HEK293 (cell line): ENCODE results near the gene GPR107.

ENCODE experiments used
- CTCF ChIA-PET: fragments of 350-600 bp; formaldehyde crosslinking; extraction: SDS; loops from one replicate; lab custom pipeline; 2021; ENCODE audit warnings: antibody characterized with exemption; lab: Yijun Ruan, JAX
- POLR2A ChIA-PET: fragments of 300-600 bp; formaldehyde crosslinking; extraction: SDS; loops from one replicate; lab custom pipeline; 2020; ENCODE audit warnings: antibody characterized with exemption, inconsistent platforms; lab: Yijun Ruan, JAX
- H3K27ac ChIP-seq: fragments of 200-500 bp; sonication (Bioruptor generic); 2 replicates; pipeline ENCODE4 v1.5.1; 2014; ENCODE audit warnings: low read depth, low read length, control low read depth, inconsistent platforms; ENCODE audit errors: extremely low read depth
- H3K36me3 ChIP-seq, 2 experiments: fragments of 200-500 bp in 1 of 2; sonication (Bioruptor generic) in 1 of 2; 1 replicate in 1 of 2; 2 replicates in 1 of 2; pipeline ENCODE4 v1.5.1; 2014 to 2017; ENCODE audit warnings: inconsistent platforms in 2 of 2, low read length in 2 of 2; ENCODE audit not compliant: control insufficient read depth in 2 of 2, insufficient read depth in 1 of 2
- H3K4me1 ChIP-seq: fragments of 200-500 bp; sonication (Bioruptor generic); 2 replicates; pipeline ENCODE4 v1.5.1; 2014; ENCODE audit warnings: mild to moderate bottlenecking, low read length, inconsistent platforms; ENCODE audit not compliant: control insufficient read depth, insufficient read depth
- H3K4me3 ChIP-seq: 2 replicates; pipeline ENCODE4 v1.5.1; 2011; ENCODE audit warnings: low read depth, mild to moderate bottlenecking, control low read depth, low read length, moderate library complexity
- H3K9me3 ChIP-seq: fragments of 200-500 bp; sonication (Bioruptor generic); 2 replicates; pipeline ENCODE4 v1.5.1; 2014; ENCODE audit warnings: low read depth, low read length, inconsistent platforms; ENCODE audit not compliant: control insufficient read depth, insufficient read depth
- GLIS2 ChIP-seq: fragments of 450-650 bp; formaldehyde crosslinking; IDR thresholded peaks from 2 replicates; pipeline ENCODE4 v1.5.1; 2016; ENCODE audit warnings: missing biosample characterization, missing genetic modification characterization
- HOXD13 ChIP-seq: sonication (generic); formaldehyde crosslinking; IDR thresholded peaks from 2 replicates; pipeline ENCODE4 v1.8.0; 2022; ENCODE audit warnings: missing genetic modification reagents, borderline replicate concordance
- IKZF3 ChIP-seq: fragments of 450-650 bp; IDR thresholded peaks from 2 replicates; pipeline ENCODE4 v1.5.0; 2018; ENCODE audit warnings: missing biosample characterization, mild to moderate bottlenecking, missing genetic modification characterization, moderate library complexity
- PRDM1 ChIP-seq: fragments of 450-650 bp; formaldehyde crosslinking; IDR thresholded peaks from 2 replicates; pipeline ENCODE4; 2016; ENCODE audit warnings: missing biosample characterization, missing genetic modification characterization
- PRDM6 ChIP-seq: fragments of 450-650 bp; formaldehyde crosslinking; IDR thresholded peaks from 2 replicates; pipeline ENCODE4 v1.5.1; 2017; ENCODE audit warnings: missing biosample characterization, missing genetic modification characterization
- RBAK ChIP-seq: fragments of 450-650 bp; formaldehyde crosslinking; IDR thresholded peaks from 2 replicates; pipeline ENCODE4 v1.5.1; 2016; ENCODE audit warnings: missing biosample characterization, missing genetic modification characterization
- ZBTB49 ChIP-seq: fragments of 450-650 bp; formaldehyde crosslinking; IDR thresholded peaks from 2 replicates; pipeline ENCODE4 v1.5.1; 2016; ENCODE audit warnings: missing biosample characterization, missing genetic modification characterization, low read depth
- ZNF146 ChIP-seq: fragments of 450-650 bp; formaldehyde crosslinking; IDR thresholded peaks from 2 replicates; pipeline ENCODE4 v1.5.1; 2016; ENCODE audit warnings: missing biosample characterization, missing genetic modification characterization
- ZNF16 ChIP-seq: fragments of 450-650 bp; formaldehyde crosslinking; IDR thresholded peaks from 2 replicates; pipeline ENCODE4 v1.5.1; 2016; ENCODE audit warnings: low read depth, missing biosample characterization, missing genetic modification characterization
- ZNF223 ChIP-seq: fragments of 450-650 bp; formaldehyde crosslinking; IDR thresholded peaks from 2 replicates; pipeline ENCODE4 v1.5.1; 2016; ENCODE audit warnings: missing biosample characterization, missing genetic modification characterization
- ZNF239 ChIP-seq: fragments of 450-650 bp; formaldehyde crosslinking; IDR thresholded peaks from 2 replicates; pipeline ENCODE4 v1.5.1; 2016; ENCODE audit warnings: missing biosample characterization, missing genetic modification characterization
- ZNF324 ChIP-seq: fragments of 450-650 bp; formaldehyde crosslinking; IDR thresholded peaks from 2 replicates; pipeline ENCODE4 v1.5.1; 2016; ENCODE audit warnings: missing biosample characterization, missing genetic modification characterization
- ZNF391 ChIP-seq: fragments of 450-650 bp; formaldehyde crosslinking; IDR thresholded peaks from 2 replicates; pipeline ENCODE4 v1.5.1; 2016; ENCODE audit warnings: low read depth, missing biosample characterization, missing genetic modification characterization, borderline replicate concordance
- ZNF398 ChIP-seq: fragments of 450-650 bp; formaldehyde crosslinking; IDR thresholded peaks from 2 replicates; pipeline ENCODE4 v1.5.1; 2017; ENCODE audit warnings: missing biosample characterization, missing genetic modification characterization
- ZNF404 ChIP-seq: fragments of 450-650 bp; formaldehyde crosslinking; IDR thresholded peaks from 2 replicates; pipeline ENCODE4 v1.5.1; 2017; ENCODE audit warnings: missing biosample characterization, missing genetic modification characterization
- ZNF449 ChIP-seq: fragments of 450-650 bp; formaldehyde crosslinking; IDR thresholded peaks from 2 replicates; pipeline ENCODE4 v1.5.1; 2017; ENCODE audit warnings: missing biosample characterization, mild to moderate bottlenecking, missing genetic modification characterization, moderate library complexity
- ZNF549 ChIP-seq: fragments of 450-650 bp; IDR thresholded peaks from 2 replicates; pipeline ENCODE4 v1.5.1; 2018; ENCODE audit warnings: missing biosample characterization, missing genetic modification characterization, mild to moderate bottlenecking, inconsistent platforms, moderate library complexity
- ZNF585B ChIP-seq: fragments of 450-650 bp; formaldehyde crosslinking; IDR thresholded peaks from 2 replicates; pipeline ENCODE4 v1.5.1; 2016; ENCODE audit warnings: missing biosample characterization, missing genetic modification characterization
- ZNF596 ChIP-seq: fragments of 450-650 bp; IDR thresholded peaks from 2 replicates; pipeline ENCODE4 v1.5.0; 2018; ENCODE audit warnings: missing biosample characterization, mild to moderate bottlenecking, missing genetic modification characterization, moderate library complexity
- ZNF600 ChIP-seq: fragments of 450-650 bp; formaldehyde crosslinking; IDR thresholded peaks from 2 replicates; pipeline ENCODE4 v1.5.1; 2016; ENCODE audit warnings: missing biosample characterization, missing genetic modification characterization
- ZNF664 ChIP-seq: fragments of 450-650 bp; formaldehyde crosslinking; IDR thresholded peaks from 2 replicates; pipeline ENCODE4 v1.5.1; 2016; ENCODE audit warnings: missing biosample characterization, missing genetic modification characterization
- ZNF747 ChIP-seq: fragments of 450-650 bp; formaldehyde crosslinking; IDR thresholded peaks from 2 replicates; pipeline ENCODE4 v1.5.1; 2016; ENCODE audit warnings: missing biosample characterization, missing genetic modification characterization
- ZNF768 ChIP-seq: fragments of 450-650 bp; formaldehyde crosslinking; IDR thresholded peaks from 2 replicates; pipeline ENCODE4 v1.5.1; 2018; ENCODE audit warnings: missing biosample characterization, mild to moderate bottlenecking, missing genetic modification characterization
- ZSCAN4 ChIP-seq: fragments of 450-650 bp; formaldehyde crosslinking; IDR thresholded peaks from 2 replicates; pipeline ENCODE4 v1.5.1; 2017; ENCODE audit warnings: missing biosample characterization, missing genetic modification characterization

GPR107 gene

GRCh38 chr9:130177898-130178805 is 124.4 kb downstream of the GPR107 start (continued):
- no peak for TF ChIP-seq ZNF585B (tag by site-specific recombination)
- TF ChIP-seq RBAK: no peak
- peak; percentile 84; the same call in 1 of the 2 replicates for TF ChIP-seq ZNF600 (tag by site-specific recombination)
- peak; percentile 82 for TF ChIP-seq IKZF3 (tag by site-specific recombination)
- peak; percentile 61 for TF ChIP-seq GLIS2 (tag by site-specific recombination)
- no peak for TF ChIP-seq ZNF549 (tag by site-specific recombination)

- ChIA-PET POLR2A (no interaction called here), CTCF (interaction anchor here (0.6 to 1.3 kb wide), 2 partner anchors 72 to 1411 kb away, joined by 3 to 4 read pairs; no protein-coding TSS in a partner anchor)
- H3K36me3 ChIP-seq: peaks cover 0 to 8% of the 10 kb centered on the region in 2 experiments; a peak in 1 of 3 replicates
- H3K4me3 ChIP-seq: no peak overlapping the region
- H3K4me1 ChIP-seq: peaks cover 4% of the 10 kb centered on the region; the same call in 1 of the 2 replicates
- H3K27ac ChIP-seq: no peak overlapping the region
- TF ChIP-seq ZNF449 (tag by site-specific recombination): no peak
- TF ChIP-seq PRDM6: no peak
- 0 out of 2 replicates have a peak, but pooled peaks have one; percentile 34 for TF ChIP-seq ZNF768 (tag by site-specific recombination)
- H3K9me3 ChIP-seq: no peaks in the 10 kb centered on the region
Measured at GRCh38 chr9:130179331-130179907, 125.7 kb downstream of the GPR107 start.

- Histone ChIP-seq H3K4me1 (peaks cover 4% of the 10 kb centered on the region; the same call in 1 of the 2 replicates), H3K27ac (no peak overlapping the region), H3K9me3 (no peaks in the 10 kb centered on the region), H3K4me3 (no peak overlapping the region), H3K36me3 (peaks cover 0 to 8% of the 10 kb centered on the region in 2 experiments; a peak in 1 of 3 replicates)
- CTCF ChIA-PET: no interaction called here
- POLR2A ChIA-PET: no interaction called here
- TF ChIP-seq ZNF391 (no peak), ZNF239 (tag by site-specific recombination) (no peak), ZBTB49 (tag by site-specific recombination) (no peak), ZNF16 (tag by site-specific recombination) (no peak), ZNF223 (tag by site-specific recombination) (no peak), ZNF404 (tag by site-specific recombination) (no peak), ZNF398 (tag by site-specific recombination) (no peak), HOXD13 (CRISPR knock-in tag) (no peak), ZNF324 (tag by site-specific recombination) (no peak), ZNF146 (tag by site-specific recombination) (no peak), ZSCAN4 (tag by site-specific recombination) (no peak), ZNF664 (tag by site-specific recombination) (peak; percentile 75), ZNF747 (tag by site-specific recombination) (no peak), PRDM1 (tag by site-specific recombination) (no peak), ZNF596 (tag by site-specific recombination) (no peak)
Measured at GRCh38 chr9:130180516-130180915, 126.8 kb downstream of the GPR107 start.
